Coronary artery (tissue), 2 donors: ENCODE measurements around the gene KBTBD12.

Experiments used
- DNase-seq: peaks from one replicate; pipeline ENCODE4 v3.0.0-alpha.2; 2017; ENCODE audit warnings: low spot score
- H3K27ac ChIP-seq, 2 donors: fragments of 200-600 bp; sonication (generic); one replicate each; pipeline ENCODE4 v1.5.1; 2016 to 2019
- H3K4me3 ChIP-seq: fragments of 200-600 bp; sonication (generic); 2 replicates; pipeline ENCODE4 v1.5.1; 2016; ENCODE audit warnings: mild to moderate bottlenecking, moderate library complexity
- TF ChIP-seq, protein P1 (sequence below): fragments of 200-600 bp; sonication (generic); IDR thresholded peaks from one replicate; pipeline ENCODE4 v1.5.1; 2019; ENCODE audit warnings: antibody characterized with exemption

KBTBD12 gene

DNA sequence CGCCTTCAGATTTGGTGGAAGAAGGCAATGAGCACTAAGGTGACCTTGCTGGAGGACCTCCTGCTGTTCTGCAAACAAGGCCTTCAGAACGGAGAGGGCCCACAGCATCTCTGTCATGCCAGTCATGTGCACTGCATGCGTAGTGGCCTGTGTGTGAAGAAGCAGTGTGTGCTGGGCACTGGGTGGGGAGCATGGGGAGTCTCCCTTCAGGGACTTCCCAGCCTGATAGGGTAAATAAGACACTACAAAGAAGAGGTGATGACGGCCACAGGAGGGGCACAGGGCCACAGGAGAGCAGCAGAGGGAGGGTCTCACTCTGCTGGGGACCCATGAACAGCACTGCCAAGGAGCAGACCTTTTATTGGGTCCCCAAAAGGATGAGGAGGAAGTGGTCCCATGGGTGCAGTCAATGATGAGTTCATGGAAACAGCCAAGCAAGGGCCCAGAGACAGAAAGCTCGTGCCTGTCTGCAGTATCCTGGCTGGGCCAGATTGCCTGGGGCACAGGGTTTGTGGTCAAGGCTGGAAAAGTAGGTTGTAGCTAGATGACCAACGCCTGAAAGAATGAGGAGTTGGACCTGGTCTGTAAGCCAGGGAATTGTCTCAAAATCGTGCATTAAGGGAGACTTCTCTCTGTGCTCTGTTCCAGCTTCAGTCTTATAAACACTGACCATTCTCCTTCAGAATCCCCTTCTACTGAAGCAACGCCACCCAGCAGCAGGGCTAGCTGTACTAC lies 69.4 kb downstream of the KBTBD12 start:
- DNase-seq, result no peak
- TF ChIP-seq, protein P1, sequence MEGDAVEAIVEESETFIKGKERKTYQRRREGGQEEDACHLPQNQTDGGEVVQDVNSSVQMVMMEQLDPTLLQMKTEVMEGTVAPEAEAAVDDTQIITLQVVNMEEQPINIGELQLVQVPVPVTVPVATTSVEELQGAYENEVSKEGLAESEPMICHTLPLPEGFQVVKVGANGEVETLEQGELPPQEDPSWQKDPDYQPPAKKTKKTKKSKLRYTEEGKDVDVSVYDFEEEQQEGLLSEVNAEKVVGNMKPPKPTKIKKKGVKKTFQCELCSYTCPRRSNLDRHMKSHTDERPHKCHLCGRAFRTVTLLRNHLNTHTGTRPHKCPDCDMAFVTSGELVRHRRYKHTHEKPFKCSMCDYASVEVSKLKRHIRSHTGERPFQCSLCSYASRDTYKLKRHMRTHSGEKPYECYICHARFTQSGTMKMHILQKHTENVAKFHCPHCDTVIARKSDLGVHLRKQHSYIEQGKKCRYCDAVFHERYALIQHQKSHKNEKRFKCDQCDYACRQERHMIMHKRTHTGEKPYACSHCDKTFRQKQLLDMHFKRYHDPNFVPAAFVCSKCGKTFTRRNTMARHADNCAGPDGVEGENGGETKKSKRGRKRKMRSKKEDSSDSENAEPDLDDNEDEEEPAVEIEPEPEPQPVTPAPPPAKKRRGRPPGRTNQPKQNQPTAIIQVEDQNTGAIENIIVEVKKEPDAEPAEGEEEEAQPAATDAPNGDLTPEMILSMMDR, result no peak
- H3K4me3 ChIP-seq, result no peak overlapping the region
- no peak overlapping the region for H3K27ac ChIP-seq

DNA sequence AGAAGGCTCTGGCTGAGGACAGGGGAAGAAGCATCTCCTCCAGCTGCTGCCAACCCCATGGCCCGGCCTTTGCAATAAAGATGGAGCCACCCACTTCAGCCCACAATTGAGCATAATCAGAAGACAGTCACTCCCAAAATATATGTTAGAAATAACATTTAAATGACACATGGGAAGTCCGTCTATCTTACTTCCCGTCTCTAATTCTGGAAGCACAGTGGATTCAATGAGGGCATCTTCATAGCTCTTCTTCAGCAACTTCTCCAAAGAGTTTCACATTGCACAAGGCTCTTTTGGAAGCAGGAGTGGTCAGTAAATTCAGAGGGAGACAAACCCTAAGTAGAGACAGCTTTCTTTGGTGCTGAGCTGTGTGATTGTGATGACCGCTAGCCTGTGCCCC lies 70.2 kb downstream of the KBTBD12 start:
- Histone ChIP-seq H3K27ac (no peak overlapping the region), H3K4me3 (no peak overlapping the region)
- no peak for DNase-seq
- TF ChIP-seq, protein P1, result no peak

DNA sequence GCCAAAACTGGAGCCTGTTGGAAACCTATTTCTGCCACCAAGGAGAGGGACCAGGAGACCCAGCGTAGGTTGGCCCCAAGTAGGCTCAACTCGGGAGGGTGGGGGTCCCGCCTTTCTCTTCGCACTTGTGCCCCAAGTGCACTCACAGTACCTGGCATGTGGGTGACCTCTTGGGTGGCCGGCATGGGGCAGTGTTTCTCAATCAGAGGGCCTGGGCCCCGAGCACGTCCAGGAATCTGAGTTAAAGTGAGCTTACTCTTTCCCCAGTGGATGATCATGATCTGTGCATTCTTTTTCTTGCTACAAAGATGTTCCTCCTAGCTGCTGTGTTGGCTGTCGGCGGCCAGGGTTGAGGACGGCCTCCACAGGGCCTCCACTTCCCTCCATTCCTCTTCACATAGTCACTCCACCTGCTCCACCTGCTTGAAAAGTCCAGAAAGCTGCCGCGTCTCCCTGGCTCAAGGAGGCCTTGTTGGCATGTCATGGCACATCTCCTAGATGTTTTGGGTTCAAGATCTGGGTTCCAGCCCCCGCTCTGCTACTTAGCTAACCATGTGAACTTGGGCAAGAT lies 70.7 kb downstream of the KBTBD12 start:
- TF ChIP-seq, protein P1, result no peak
- no peak for DNase-seq
- H3K27ac ChIP-seq, result no peak overlapping the region
- no peak overlapping the region for H3K4me3 ChIP-seq

DNA sequence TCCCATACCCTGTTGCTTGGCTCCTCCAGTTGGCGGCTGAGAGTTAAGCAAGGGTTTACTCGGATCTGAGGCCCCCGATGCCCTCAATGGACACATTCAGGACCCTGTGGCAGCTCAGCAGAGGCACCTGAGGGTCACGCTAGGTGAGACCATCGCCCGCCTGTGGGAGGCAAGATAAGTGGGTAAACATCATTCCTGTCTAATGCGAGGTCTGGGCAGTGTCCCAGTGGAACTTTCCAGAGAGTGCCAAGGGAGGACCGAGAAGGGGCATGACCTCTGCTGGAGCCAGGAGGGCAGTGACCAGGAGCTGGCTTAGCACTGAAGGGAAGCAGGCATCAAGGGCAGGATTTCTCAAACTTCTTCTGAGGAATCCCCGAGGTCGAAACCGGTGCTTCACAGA lies 71.8 kb downstream of the KBTBD12 start:
- TF ChIP-seq, protein P1, result no peak
- Histone ChIP-seq H3K27ac (no peak overlapping the region), H3K4me3 (no peak overlapping the region)
- DNase-seq, result no peak

DNA sequence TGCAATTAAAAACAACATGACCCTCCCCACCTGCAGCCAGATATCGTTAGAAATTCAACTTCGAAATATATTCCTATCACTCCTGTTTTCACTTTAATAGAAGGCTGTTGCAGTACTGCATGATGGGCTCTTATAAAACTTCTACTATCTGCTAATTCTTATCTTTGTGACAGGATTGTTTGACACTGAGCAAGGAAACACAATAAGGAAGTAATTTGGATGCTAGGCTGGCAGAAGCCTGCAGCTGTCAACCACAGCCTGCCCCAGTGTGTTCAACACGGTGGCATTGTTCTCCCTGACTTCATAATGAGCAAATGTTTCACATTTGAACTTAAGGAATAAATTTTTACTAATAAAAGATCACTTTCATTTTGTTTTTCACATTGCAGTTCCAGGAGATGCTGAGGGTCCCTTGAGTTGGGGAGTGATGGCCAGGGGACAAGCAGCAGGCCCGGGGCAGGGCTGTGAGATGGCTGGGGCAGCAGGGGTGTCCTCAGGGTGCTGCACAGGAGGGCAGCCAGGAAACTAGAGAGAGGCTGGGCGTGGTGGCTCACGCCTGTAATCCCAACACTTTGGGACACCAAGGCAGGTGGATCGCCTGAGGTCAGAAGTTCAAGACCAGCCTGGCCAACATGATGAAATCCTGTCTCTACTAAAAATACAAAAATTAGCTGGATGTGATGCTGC lies 72.4 kb downstream of the KBTBD12 start:
- no peak overlapping the region for H3K4me3 ChIP-seq
- TF ChIP-seq, protein P1, result no peak
- DNase-seq, result no peak
- H3K27ac ChIP-seq, result no peak overlapping the region

DNA sequence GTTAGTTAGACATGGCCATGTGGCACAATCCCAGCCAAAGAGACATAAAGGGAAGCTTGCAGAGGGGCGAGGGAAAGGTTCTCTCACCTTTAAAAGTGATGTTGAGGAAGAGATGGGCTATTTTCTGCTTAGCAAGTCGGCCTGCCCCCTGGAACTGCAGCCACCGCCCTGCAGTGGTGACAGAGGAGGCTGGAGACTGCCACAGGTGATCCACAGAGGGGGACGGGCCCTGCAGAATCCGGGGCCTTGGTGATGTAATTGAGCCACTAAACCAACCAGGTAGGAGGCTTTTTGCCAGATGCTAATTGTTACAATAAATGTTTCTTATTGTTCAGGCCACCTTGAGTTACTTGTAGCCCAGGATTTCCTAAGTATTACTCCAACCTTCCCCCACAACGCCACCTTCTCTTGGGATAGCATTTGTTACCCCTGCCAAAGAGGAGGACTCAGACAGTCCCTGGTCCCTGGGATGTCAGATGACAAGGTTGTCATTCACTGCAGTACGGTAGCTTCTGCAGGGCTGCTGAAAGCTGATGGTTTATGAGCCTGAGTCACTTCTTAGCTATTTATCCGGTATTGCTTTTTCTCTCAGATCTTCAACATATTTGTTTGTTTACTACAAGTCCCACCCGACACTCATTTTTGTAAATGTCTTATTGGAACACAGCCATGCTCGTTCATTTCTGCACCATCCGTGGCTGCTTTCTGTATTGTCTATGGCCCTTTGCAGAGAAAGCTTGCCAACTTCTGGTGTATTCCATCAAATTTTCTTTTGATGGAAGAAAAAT lies 73.9 kb downstream of the KBTBD12 start:
- H3K27ac ChIP-seq, result no peak overlapping the region
- H3K4me3 ChIP-seq, result no peak overlapping the region
- TF ChIP-seq, protein P1, result no peak
- DNase-seq, result no peak
